ENCODE data around the gene NRG2.
A peak's percentile ranks its signal among the peaks of the same experiment; 100 is the strongest.

Gene NRG2

DNA sequence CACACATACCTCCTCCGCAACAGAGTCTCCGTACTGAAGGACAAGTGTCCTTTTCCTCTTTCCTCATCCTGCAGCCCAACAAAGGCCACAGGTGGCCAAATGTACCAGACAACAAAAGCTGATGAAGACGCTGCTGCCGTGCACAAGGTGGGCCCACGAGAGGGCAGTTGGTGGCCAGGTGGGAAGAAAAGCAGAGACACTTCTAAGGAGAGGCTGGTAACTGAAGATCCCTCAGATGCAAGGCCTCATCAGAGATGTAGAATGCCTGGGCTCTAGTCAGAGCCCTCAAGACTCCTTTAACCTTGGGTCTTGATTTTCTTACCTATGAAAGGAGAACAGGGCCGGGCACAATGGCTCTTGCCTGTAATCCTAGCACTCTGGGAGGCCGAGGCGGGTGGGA, 75.7 kb downstream of the NRG2 start:
- DNase-seq (ENCODE audit: low spot score), result no peak

DNA sequence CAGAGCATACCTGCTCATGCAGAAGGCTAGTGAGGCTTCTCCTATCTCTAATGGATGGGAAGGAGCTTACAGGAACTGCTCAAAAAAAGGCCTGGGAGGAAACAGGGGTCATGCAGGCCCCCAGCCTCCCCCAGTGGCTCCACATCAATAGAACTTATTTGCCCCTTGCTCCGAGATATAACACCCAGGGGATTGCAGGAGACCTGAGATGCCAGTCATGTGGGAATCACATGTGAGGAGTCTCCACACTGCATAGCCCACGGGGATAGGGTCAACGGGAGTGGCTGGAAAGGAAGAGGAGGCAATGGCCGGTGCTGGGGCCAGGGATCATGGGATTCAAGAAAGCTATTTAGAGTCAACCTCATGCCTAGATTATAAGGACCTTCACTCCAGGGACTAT, 76.2 kb downstream of the NRG2 start:
- DNase-seq (ENCODE audit: low spot score), result no peak

DNA sequence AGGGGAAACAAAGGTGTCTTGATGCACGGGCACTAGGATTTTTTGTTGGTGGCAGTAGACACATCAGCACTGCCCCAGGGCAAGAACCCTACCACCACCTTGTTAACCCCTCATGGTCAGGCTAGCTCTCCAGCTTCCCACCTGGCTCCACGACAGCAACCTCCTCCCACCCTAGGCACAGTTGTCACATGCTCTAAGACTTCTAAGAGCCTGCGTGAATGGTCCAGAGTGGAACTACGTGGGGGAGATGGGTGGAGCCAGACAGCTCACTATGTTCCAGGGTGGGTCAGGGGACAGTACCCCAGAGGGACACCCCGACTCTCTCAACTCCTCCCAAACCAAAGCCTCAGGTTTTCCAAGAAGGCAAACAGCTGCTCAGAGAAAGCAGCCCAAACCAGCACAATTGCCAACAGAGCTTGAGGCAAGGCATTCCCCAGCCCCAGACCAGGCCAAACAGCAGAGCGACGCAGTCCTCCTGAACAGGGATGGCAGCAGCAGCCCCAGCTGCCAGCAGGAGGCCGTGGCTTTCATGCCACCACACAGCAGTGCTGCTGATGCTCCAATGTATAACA, 78.0 kb downstream of the NRG2 start:
- DNase-seq (ENCODE audit: low spot score), result peak; percentile 8

- DNase-seq (ENCODE audit: low spot score), result no peak
These were observed 78.7 kb downstream of the NRG2 start for GRCh38 chr5:139964266-139964993.

DNA sequence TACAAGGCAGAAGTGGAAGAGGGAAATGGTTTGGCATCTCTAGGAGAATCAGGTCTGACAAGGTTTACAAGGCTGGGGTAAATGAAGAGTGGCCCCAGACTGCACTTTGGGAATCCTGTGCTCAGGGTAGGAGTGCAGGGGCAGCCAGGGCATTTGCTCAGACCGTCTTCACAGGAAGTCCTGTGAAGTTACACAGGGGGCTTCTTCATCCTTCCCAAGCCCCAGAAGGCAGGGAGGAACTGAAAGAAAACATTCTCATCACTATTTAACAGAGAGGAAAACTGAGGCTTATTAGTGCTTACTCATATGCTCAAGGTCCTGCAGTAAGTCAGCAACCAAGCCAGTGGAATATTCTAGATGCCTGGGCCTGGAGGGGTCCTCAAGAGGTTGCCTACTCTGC, 80.7 kb downstream of the NRG2 start:
- peak; percentile 4 for DNase-seq (ENCODE audit: low spot score)

DNA sequence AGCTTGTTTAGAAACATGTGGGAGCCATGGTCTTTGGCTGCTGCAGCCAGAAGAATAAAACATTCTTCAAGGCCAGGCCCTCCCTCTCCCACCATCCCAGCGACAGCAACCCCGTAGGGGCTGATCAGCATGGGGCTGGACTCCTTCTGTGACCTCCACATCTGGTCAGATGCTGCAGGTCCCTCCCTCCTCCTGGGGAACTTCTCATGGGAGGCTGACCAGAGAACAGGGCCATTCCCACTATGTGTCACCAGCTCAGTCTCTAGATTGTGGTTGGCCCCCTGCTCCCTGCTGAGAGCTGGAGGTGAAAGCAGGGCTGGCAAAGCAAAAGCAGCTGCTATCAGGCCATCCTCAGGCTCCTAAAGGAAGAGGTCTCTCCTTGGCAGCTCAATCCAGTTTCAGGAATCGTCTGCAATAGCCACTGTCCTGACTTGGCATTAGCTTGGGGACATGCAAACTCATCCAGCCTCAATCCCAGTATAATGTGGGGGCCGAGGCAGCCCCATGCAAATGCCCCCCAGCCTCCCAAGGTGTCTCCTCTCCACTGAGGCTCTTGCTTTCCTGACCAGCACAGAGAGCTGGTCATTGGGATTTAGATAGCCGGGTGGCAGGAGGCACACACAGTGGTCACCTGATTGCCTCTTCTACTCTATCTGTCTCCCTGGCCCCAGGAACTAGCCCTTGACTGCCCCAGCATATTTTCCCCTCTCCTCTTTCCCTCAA, 81.5 kb downstream of the NRG2 start:
- DNase-seq (ENCODE audit: low spot score), result peak; percentile 51

GRCh38 chr5:139960723-139961383, 82.2 kb downstream of the NRG2 start:
- DNase-seq (ENCODE audit: low spot score), result peak; percentile 5

DNA sequence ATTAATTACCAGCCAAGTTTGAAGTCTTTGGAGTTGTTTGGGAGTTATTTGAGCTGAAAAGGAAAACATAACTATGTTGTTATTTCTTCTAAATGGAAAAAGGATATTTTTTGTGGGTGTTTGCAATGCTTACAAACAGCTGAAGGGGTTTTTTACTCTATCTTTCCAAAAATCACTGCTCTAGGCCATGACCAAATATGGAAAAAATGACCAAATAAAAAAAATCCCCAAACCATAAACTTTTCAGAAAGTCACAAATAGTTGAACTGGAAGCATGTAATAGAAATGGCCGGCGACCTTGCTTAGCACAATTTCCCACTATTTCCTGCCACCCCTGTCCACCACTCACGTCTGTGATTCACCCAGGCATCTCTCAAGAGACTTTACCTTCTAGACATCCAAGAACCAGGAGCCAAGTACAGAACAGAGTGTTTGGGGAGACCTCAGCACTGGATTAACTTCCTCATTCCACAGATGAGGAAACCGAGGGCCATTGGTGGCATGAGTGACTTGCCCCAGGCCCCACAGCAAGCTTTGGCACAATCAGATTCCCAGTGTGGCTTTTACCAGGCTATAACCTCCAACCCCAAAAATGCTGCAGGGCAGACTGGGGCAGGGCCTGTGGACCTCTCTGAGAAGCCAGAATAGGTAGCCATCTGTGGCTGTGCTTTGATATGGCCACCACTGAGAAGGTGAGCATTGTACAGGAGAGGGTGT, 84.5 kb downstream of the NRG2 start:
- DNase-seq (ENCODE audit: low spot score), result peak; percentile 1

DNA sequence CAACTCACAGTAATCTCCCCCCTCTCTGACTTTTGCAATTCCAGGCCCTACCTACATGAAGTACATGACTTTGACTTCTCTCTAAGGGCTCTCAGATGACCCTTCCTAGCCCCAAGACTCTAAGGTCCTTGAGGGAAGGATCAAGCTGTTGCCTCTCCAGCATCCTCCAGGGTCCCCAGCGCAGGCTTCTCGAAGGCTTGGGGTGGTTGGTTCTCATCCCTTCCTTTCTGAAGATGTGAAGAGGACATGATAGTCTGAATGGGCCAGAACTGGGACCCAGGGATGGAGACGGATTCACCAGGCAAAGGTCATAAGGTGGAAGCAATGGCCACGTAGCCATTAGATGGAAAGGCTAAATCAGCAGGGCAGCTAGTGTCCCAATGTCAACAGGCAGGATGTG, 86.8 kb downstream of the NRG2 start:
- DNase-seq (ENCODE audit: low spot score), result peak; percentile 1

- peak; percentile 11 for DNase-seq (ENCODE audit: low spot score)
These were observed 87.4 kb downstream of the NRG2 start for GRCh38 chr5:139955616-139956273.

- peak; percentile 3 for DNase-seq (ENCODE audit: low spot score)
These were observed 88.0 kb downstream of the NRG2 start for GRCh38 chr5:139955053-139955605.

DNA sequence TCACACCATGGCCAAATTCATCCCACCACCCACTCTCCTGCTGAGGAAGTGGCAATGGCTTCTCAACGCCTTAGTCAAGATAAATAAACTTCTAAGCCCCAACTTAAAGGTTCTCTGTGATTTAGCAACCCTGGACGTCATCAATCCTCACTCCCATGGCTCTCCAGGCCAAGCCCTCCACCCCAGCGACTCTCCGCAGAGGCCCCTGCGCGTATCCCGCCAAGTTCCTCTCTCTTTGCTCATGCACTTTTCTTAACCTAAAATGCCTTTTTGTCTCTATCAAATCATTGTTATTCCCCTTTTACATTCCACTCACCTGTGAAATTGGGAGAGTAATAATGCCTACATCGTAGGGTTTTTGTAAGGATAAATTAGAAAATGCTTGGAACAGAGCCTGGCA, 88.6 kb downstream of the NRG2 start:
- peak; percentile 1 for DNase-seq (ENCODE audit: low spot score)

GRCh38 chr5:139954022-139954421, 89.1 kb downstream of the NRG2 start:
- DNase-seq (ENCODE audit: low spot score), result peak; percentile 9

- DNase-seq (ENCODE audit: low spot score), result peak; percentile 7
These were observed 90.5 kb downstream of the NRG2 start for GRCh38 chr5:139952574-139952973.

DNA sequence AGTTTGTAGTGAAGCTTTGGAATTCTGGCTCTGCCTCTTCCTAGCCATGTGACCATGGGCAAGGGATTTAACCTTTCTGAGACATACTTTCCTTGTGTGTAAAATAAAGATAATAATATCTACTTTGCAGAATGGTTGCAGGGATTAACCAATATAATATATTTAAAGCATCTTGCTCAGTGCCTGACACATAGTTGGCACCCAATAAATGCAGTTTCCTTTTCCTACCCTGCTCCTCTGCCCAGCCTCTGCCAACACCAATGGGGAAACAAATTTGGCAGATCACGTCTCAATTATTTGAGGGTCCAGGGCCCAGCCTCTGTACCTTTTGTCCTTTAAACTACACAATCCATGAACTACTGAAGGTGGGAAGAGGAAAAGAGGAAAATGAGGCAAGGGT, 91.1 kb downstream of the NRG2 start:
- no peak for DNase-seq (ENCODE audit: low spot score)

DNA sequence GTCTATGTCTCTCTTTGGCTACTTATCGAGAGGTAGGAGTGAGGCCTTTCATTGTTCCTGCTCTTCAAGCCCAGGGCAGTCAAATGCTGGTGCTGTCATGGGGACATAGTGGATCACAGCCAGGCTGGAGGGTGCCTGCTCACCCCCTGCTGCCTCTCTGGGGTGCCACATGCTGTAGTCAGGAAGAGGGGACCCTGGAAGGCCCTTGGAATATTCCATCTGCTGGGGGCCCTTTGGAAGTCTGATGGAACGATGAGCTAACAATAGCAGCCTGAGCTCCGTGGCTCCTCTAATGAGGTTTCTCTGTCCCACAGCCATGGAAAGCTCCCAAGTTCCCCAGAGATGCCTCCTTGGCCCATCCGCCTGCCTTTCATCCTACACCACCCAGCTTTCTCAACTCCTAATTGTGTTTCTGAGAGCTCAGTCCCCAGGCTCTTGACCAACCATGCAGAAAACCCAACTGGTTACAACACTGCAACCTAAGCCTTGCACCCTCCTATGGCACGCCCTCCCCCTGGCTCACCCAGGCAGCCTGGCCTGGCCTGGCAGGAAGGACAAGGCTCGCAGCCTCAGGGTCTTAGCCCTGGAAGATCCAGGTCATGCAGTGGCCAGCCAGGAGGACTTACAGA, 91.7 kb downstream of the NRG2 start:
- peak; percentile 7 for DNase-seq (ENCODE audit: low spot score)

DNA sequence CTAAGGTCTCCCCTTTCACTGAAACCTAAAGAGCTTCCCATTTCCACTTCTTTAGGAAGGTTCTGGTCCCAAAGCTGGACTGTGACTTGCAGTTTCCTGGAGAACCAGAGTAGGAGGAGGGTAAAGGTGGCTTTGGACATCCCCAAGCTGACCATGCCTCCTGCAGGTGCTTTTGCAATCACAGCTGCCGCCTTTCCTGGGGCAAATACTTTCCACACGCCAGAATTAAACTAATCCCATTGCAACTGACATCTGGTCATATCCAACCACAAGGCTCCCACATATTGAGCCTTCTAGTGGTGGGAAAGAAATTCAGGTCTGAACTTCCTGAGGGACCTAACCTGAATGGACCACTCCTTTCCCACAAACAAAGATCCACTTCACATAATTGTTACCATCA, 92.7 kb downstream of the NRG2 start:
- peak; percentile 2 for DNase-seq (ENCODE audit: low spot score)

DNA sequence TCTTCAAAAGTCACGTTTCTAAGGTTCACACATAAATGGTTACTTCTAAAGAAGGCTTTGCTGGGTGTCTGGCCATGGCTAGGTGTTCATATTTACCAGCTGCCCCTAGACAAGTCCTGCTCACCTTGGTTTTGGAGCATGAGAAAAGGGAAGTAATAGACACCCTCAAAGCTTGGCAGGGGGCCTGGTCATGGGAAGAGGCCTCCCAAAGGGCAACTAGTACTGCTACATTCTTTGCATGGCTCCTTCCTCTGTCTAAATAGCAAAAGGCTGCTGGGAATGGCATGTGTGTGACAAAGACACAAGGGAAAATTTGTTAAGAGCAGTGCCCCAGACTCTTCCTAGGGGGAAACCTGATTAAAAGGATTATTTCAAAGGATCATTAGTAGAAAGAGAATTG, 93.4 kb downstream of the NRG2 start:
- DNase-seq (ENCODE audit: low spot score), result peak; percentile 7

- DNase-seq (ENCODE audit: low spot score), result no peak
These were observed 95.4 kb downstream of the NRG2 start for GRCh38 chr5:139947727-139948126.

DNA sequence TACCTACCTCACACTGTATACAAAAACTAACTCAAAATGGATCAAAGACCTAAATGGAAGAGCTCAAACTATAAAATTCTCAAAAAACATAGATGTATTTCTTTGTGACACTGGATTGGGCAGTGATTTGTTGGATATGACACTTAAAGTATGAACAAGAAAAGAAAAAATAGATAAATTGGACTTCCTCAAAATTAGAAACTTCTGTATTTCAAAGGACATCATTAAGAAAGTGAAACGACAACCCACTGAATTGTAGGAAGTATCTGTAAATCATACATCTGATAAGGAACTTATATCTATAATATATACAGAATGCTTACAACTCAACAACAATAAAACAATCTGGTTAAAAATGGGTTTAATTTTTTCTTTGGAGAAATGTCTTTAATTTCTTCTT, 96.7 kb downstream of the NRG2 start:
- DNase-seq (ENCODE audit: low spot score), result no peak

DNA sequence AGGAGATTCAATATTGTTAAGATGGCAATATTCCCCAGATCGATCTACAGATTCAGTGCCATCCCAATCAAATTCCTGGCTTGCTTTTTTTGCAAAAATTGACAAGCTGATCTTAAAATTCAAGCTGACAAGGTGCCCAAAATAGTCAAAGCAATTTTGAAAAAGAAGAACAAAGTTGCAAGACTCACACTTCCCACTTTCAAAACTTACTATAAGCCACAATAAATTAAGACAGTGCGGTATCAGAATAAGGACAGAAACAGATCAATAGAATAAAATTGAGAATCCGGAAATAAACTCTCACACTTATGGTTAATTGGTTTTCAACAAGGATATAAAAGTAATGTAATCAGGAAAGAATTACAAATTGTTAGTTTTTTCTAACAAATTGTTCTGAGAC, 97.1 kb downstream of the NRG2 start:
- DNase-seq (ENCODE audit: low spot score), result no peak
